HEK293 (cell line): ENCODE results near the gene FGF22.
A peak's percentile ranks its signal among the peaks of the same experiment; 100 is the strongest.

Experiments
- CTCF ChIA-PET: fragments of 350-600 bp; formaldehyde crosslinking; extraction: SDS; loops from one replicate; lab custom pipeline; 2021; ENCODE audit warnings: antibody characterized with exemption; lab: Yijun Ruan, JAX
- POLR2A ChIA-PET: fragments of 300-600 bp; formaldehyde crosslinking; extraction: SDS; loops from one replicate; lab custom pipeline; 2020; ENCODE audit warnings: antibody characterized with exemption, inconsistent platforms; lab: Yijun Ruan, JAX
- H3K27ac ChIP-seq: fragments of 200-500 bp; sonication (Bioruptor generic); 2 replicates; pipeline ENCODE4 v1.5.1; 2014; ENCODE audit warnings: low read depth, low read length, control low read depth, inconsistent platforms; ENCODE audit errors: extremely low read depth
- H3K36me3 ChIP-seq, 2 experiments: fragments of 200-500 bp in 1 of 2; sonication (Bioruptor generic) in 1 of 2; 1 replicate in 1 of 2; 2 replicates in 1 of 2; pipeline ENCODE4 v1.5.1; 2014 to 2017; ENCODE audit warnings: inconsistent platforms in 2 of 2, low read length in 2 of 2; ENCODE audit not compliant: control insufficient read depth in 2 of 2, insufficient read depth in 1 of 2
- H3K4me1 ChIP-seq: fragments of 200-500 bp; sonication (Bioruptor generic); 2 replicates; pipeline ENCODE4 v1.5.1; 2014; ENCODE audit warnings: mild to moderate bottlenecking, low read length, inconsistent platforms; ENCODE audit not compliant: control insufficient read depth, insufficient read depth
- H3K4me3 ChIP-seq: 2 replicates; pipeline ENCODE4 v1.5.1; 2011; ENCODE audit warnings: low read depth, mild to moderate bottlenecking, control low read depth, low read length, moderate library complexity
- H3K9me3 ChIP-seq: fragments of 200-500 bp; sonication (Bioruptor generic); 2 replicates; pipeline ENCODE4 v1.5.1; 2014; ENCODE audit warnings: low read depth, low read length, inconsistent platforms; ENCODE audit not compliant: control insufficient read depth, insufficient read depth
- GLIS1 ChIP-seq: fragments of 450-650 bp; formaldehyde crosslinking; IDR thresholded peaks from 2 replicates; pipeline ENCODE4 v1.5.1; 2016; ENCODE audit warnings: missing biosample characterization, missing genetic modification characterization
- SETDB1 ChIP-seq: IDR thresholded peaks from one replicate; pipeline ENCODE4 v1.6.1; 2017; ENCODE audit warnings: mild to moderate bottlenecking, low read length, moderate library complexity, mixed read lengths; ENCODE audit not compliant: insufficient read length
- SP2 ChIP-seq: fragments of 450-650 bp; formaldehyde crosslinking; IDR thresholded peaks from 2 replicates; pipeline ENCODE4 v1.5.1; 2016; ENCODE audit warnings: missing biosample characterization, missing genetic modification characterization
- SP3 ChIP-seq: fragments of 450-650 bp; formaldehyde crosslinking; IDR thresholded peaks from 2 replicates; pipeline ENCODE4 v1.5.1; 2016; ENCODE audit warnings: missing biosample characterization, missing genetic modification characterization
- ZFP37 ChIP-seq: fragments of 450-650 bp; formaldehyde crosslinking; IDR thresholded peaks from 2 replicates; pipeline ENCODE4 v1.5.1; 2016; ENCODE audit warnings: missing biosample characterization, missing genetic modification characterization
- ZNF112 ChIP-seq: fragments of 450-650 bp; formaldehyde crosslinking; IDR thresholded peaks from 2 replicates; pipeline ENCODE4 v1.5.0; 2017; ENCODE audit warnings: missing biosample characterization, missing genetic modification characterization
- ZNF157 ChIP-seq: fragments of 450-650 bp; formaldehyde crosslinking; IDR thresholded peaks from 2 replicates; pipeline ENCODE4 v1.5.1; 2016; ENCODE audit warnings: missing biosample characterization, missing genetic modification characterization
- ZNF341 ChIP-seq: fragments of 450-650 bp; formaldehyde crosslinking; IDR thresholded peaks from 2 replicates; pipeline ENCODE4; 2016; ENCODE audit warnings: low read depth, missing biosample characterization, missing genetic modification characterization
- ZNF426 ChIP-seq: fragments of 450-650 bp; formaldehyde crosslinking; IDR thresholded peaks from 2 replicates; pipeline ENCODE4 v1.5.1; 2017; ENCODE audit warnings: missing biosample characterization, missing genetic modification characterization, mild to moderate bottlenecking, inconsistent platforms, moderate library complexity
- ZNF561 ChIP-seq: fragments of 450-650 bp; IDR thresholded peaks from 2 replicates; pipeline ENCODE4 v1.5.1; 2018; ENCODE audit warnings: missing biosample characterization, missing genetic modification characterization, borderline replicate concordance
- ZNF600 ChIP-seq: fragments of 450-650 bp; formaldehyde crosslinking; IDR thresholded peaks from 2 replicates; pipeline ENCODE4 v1.5.1; 2016; ENCODE audit warnings: missing biosample characterization, missing genetic modification characterization
- ZNF624 ChIP-seq: fragments of 450-650 bp; formaldehyde crosslinking; IDR thresholded peaks from 2 replicates; pipeline ENCODE4 v1.5.1; 2017; ENCODE audit warnings: missing biosample characterization, missing genetic modification characterization
- ZNF701 ChIP-seq: fragments of 450-650 bp; formaldehyde crosslinking; IDR thresholded peaks from 2 replicates; pipeline ENCODE4 v1.5.1; 2016; ENCODE audit warnings: missing biosample characterization, missing genetic modification characterization
- ZNF707 ChIP-seq: fragments of 450-650 bp; formaldehyde crosslinking; IDR thresholded peaks from 2 replicates; pipeline ENCODE4 v1.5.1; 2016; ENCODE audit warnings: missing biosample characterization, missing genetic modification characterization
- ZNF747 ChIP-seq: fragments of 450-650 bp; formaldehyde crosslinking; IDR thresholded peaks from 2 replicates; pipeline ENCODE4 v1.5.1; 2016; ENCODE audit warnings: missing biosample characterization, missing genetic modification characterization
- TF ChIP-seq, protein P1 (sequence below): fragments of 450-650 bp; formaldehyde crosslinking; IDR thresholded peaks from 2 replicates; pipeline ENCODE4 v1.5.1; 2016; ENCODE audit warnings: missing biosample characterization, missing genetic modification characterization, borderline replicate concordance
- TF ChIP-seq, protein P2 (sequence below): fragments of 450-650 bp; formaldehyde crosslinking; conservative IDR thresholded peaks from 2 replicates; pipeline ENCODE4 v1.5.1; 2016; ENCODE audit warnings: low read depth, missing biosample characterization, missing genetic modification characterization
- TF ChIP-seq, protein P3 (sequence below): fragments of 450-650 bp; formaldehyde crosslinking; IDR thresholded peaks from 2 replicates; pipeline ENCODE4 v1.5.1; 2016; ENCODE audit warnings: missing biosample characterization, missing genetic modification characterization

Gene FGF22

DNA sequence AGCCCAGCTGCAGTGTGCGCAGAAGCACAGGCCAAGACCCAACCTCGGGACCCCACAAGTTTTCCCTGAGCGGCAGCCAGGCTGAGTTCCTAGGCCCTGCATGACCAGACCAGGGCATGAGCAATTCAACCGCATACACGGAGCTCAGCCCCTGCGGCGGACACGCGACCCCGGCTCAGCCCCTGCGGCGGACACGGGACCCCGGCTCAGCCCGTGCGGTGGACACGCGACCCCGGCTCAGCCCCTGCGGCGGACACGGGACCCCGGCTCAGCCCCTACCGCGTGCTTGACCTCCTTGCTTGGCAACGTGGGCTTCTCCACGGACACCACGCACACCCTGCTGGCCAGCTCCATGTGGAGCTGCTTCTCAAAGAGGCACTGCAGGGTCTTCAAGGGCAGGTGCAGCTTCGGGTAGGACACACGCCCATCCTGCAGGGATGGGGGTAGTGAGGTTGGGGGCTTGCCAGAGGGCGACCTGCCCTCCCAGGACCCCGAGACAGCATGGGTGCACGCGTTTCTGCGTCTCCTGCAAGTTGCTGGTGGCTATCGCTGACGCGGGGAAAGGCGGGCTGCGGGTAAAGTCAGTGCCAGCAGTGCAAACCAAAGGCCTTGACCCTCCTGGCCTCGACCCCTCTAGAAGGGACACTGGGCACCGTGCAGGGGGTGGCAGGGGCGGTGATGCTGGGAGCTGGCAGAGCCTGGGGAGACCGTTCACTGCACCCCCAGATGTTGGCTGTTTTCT, 16.3 kb upstream of the FGF22 start:
- H3K27ac ChIP-seq, result no peak overlapping the region
- H3K4me1 ChIP-seq, result no peaks in the 10 kb centered on the region
- TF ChIP-seq, protein P1, sequence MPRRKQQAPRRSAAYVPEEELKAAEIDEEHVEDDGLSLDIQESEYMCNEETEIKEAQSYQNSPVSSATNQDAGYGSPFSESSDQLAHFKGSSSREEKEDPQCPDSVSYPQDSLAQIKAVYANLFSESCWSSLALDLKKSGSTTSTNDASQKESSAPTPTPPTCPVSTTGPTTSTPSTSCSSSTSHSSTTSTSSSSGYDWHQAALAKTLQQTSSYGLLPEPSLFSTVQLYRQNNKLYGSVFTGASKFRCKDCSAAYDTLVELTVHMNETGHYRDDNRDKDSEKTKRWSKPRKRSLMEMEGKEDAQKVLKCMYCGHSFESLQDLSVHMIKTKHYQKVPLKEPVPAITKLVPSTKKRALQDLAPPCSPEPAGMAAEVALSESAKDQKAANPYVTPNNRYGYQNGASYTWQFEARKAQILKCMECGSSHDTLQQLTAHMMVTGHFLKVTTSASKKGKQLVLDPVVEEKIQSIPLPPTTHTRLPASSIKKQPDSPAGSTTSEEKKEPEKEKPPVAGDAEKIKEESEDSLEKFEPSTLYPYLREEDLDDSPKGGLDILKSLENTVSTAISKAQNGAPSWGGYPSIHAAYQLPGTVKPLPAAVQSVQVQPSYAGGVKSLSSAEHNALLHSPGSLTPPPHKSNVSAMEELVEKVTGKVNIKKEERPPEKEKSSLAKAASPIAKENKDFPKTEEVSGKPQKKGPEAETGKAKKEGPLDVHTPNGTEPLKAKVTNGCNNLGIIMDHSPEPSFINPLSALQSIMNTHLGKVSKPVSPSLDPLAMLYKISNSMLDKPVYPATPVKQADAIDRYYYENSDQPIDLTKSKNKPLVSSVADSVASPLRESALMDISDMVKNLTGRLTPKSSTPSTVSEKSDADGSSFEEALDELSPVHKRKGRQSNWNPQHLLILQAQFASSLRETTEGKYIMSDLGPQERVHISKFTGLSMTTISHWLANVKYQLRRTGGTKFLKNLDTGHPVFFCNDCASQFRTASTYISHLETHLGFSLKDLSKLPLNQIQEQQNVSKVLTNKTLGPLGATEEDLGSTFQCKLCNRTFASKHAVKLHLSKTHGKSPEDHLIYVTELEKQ (tag by site-specific recombination), result no peak
- TF ChIP-seq ZNF341, result no peak
- TF ChIP-seq, protein P2, sequence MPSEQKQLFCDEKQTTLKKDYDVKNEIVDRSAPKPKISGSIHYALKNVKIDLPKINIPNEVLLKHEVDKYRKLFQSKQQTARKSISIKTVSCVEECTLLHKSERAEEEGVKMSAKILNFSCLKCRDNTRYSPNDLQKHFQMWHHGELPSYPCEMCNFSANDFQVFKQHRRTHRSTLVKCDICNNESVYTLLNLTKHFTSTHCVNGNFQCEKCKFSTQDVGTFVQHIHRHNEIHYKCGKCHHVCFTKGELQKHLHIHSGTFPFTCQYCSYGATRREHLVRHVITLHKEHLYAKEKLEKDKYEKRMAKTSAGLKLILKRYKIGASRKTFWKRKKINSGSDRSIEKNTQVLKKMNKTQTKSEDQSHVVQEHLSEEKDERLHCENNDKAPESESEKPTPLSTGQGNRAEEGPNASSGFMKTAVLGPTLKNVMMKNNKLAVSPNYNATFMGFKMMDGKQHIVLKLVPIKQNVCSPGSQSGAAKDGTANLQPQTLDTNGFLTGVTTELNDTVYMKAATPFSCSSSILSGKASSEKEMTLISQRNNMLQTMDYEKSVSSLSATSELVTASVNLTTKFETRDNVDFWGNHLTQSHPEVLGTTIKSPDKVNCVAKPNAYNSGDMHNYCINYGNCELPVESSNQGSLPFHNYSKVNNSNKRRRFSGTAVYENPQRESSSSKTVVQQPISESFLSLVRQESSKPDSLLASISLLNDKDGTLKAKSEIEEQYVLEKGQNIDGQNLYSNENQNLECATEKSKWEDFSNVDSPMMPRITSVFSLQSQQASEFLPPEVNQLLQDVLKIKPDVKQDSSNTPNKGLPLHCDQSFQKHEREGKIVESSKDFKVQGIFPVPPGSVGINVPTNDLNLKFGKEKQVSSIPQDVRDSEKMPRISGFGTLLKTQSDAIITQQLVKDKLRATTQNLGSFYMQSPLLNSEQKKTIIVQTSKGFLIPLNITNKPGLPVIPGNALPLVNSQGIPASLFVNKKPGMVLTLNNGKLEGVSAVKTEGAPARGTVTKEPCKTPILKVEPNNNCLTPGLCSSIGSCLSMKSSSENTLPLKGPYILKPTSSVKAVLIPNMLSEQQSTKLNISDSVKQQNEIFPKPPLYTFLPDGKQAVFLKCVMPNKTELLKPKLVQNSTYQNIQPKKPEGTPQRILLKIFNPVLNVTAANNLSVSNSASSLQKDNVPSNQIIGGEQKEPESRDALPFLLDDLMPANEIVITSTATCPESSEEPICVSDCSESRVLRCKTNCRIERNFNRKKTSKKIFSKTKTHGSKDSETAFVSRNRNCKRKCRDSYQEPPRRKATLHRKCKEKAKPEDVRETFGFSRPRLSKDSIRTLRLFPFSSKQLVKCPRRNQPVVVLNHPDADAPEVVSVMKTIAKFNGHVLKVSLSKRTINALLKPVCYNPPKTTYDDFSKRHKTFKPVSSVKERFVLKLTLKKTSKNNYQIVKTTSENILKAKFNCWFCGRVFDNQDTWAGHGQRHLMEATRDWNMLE (tag by site-specific recombination), result no peak
- TF ChIP-seq ZNF426, result no peak
- TF ChIP-seq ZNF561 (tag by site-specific recombination), result no peak
- TF ChIP-seq ZNF157 (tag by site-specific recombination), result no peak
- TF ChIP-seq, protein P3, sequence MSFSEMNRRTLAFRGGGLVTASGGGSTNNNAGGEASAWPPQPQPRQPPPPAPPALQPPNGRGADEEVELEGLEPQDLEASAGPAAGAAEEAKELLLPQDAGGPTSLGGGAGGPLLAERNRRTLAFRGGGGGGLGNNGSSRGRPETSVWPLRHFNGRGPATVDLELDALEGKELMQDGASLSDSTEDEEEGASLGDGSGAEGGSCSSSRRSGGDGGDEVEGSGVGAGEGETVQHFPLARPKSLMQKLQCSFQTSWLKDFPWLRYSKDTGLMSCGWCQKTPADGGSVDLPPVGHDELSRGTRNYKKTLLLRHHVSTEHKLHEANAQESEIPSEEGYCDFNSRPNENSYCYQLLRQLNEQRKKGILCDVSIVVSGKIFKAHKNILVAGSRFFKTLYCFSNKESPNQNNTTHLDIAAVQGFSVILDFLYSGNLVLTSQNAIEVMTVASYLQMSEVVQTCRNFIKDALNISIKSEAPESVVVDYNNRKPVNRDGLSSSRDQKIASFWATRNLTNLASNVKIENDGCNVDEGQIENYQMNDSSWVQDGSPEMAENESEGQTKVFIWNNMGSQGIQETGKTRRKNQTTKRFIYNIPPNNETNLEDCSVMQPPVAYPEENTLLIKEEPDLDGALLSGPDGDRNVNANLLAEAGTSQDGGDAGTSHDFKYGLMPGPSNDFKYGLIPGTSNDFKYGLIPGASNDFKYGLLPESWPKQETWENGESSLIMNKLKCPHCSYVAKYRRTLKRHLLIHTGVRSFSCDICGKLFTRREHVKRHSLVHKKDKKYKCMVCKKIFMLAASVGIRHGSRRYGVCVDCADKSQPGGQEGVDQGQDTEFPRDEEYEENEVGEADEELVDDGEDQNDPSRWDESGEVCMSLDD (tag by site-specific recombination), result no peak
- no peak for TF ChIP-seq SP2 (tag by site-specific recombination)
- no peak for TF ChIP-seq SP3
- TF ChIP-seq SETDB1, result no peak
- TF ChIP-seq ZNF112 (tag by site-specific recombination), result no peak
- TF ChIP-seq ZFP37 (tag by site-specific recombination), result no peak
- TF ChIP-seq, all 188 proteins: peak for 0
- Histone ChIP-seq H3K4me3 (no peak overlapping the region), H3K36me3 (peaks cover 5 to 77% of the 10 kb centered on the region in 2 experiments; a peak in 2 of 3 replicates), H3K9me3 (no peaks in the 10 kb centered on the region)
- ChIA-PET CTCF (no interaction called here), POLR2A (interaction anchor here (1.3 kb wide), 1 partner anchor 9 kb away, joined by 6 read pairs; no protein-coding TSS in a partner anchor)

DNA sequence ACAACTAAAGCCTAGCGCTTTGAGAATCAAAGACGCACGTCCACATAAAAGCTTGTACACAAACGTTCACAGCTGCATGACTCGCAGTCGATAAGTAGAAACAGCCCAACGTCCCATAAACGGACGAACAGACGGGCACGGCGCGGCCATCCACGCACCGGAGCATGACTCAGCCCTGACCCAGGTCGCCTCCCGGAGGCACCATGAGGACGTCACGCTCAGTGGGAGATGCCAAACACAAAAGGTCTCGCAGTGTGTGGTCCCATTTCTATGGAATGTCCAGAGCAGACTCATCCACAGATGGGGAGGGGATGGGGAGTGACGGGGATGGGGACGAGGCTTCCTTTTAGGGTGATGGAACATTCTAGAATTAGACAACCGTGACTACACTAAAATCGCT, 15.7 kb upstream of the FGF22 start:
- H3K27ac ChIP-seq, result no peak overlapping the region
- H3K9me3 ChIP-seq, result no peaks in the 10 kb centered on the region
- peaks cover 9 to 77% of the 10 kb centered on the region in 2 experiments; a peak in 2 of 3 replicates for H3K36me3 ChIP-seq
- no peak overlapping the region for H3K4me3 ChIP-seq
- CTCF ChIA-PET, result interaction anchor here (0.6 kb wide), 1 partner anchor 147 kb away, joined by 3 read pairs; no protein-coding TSS in a partner anchor
- POLR2A ChIA-PET, result interaction anchor here (1.3 kb wide), 1 partner anchor 8 kb away, joined by 6 read pairs; no protein-coding TSS in a partner anchor
- no peaks in the 10 kb centered on the region for H3K4me1 ChIP-seq
- TF ChIP-seq ZNF600 (no peak), GLIS1 (tag by site-specific recombination) (peak; percentile 91), ZNF747 (no peak), ZNF707 (tag by site-specific recombination) (no peak), ZNF701 (tag by site-specific recombination) (no peak), ZNF624 (tag by site-specific recombination) (no peak)
